Prostate gland (tissue), 2 donors: ENCODE measurements around the gene TUBB3. TPM values are rescaled to one million over a fixed set of nuclear protein-coding genes. Genes with fewer than 3 reads are reported as not detected.
"Not testable (repeated sequence)": the region's sequence is repeated elsewhere in the genome, so short reads cannot be mapped to it uniquely, and the experiment has no call there.

Experiments
- DNase-seq: peaks from one replicate; pipeline ENCODE4 v3.0.0-alpha.2; 2019; ENCODE audit warnings: low spot score
- H3K27ac ChIP-seq, 2 donors: fragments of 200-600 bp; sonication (generic); 2 replicates each; pipeline ENCODE4 v1.5.1; 2017 to 2019
- H3K27me3 ChIP-seq: fragments of 200-600 bp; sonication (generic); replicated peaks from 2 replicates; pipeline ENCODE4 v1.5.1; 2019; ENCODE audit not compliant: insufficient read depth
- H3K36me3 ChIP-seq, 2 donors: fragments of 200-600 bp; sonication (generic); 1 replicate in 1 of 2; 2 replicates in 1 of 2; pipeline versions ENCODE4 v1.5.1 to v1.8.1; 2017 to 2019
- H3K4me1 ChIP-seq: fragments of 200-600 bp; sonication (generic); replicated peaks from 2 replicates; pipeline ENCODE4 v1.5.1; 2019
- H3K4me3 ChIP-seq, 2 donors: fragments of 200-600 bp; sonication (generic); 2 replicates each; pipeline ENCODE4 v1.5.1; 2017 to 2019
- H3K9me3 ChIP-seq: fragments of 200-600 bp; sonication (generic); 2 replicates; pipeline ENCODE4 v1.5.1; 2017
- CTCF ChIP-seq, 4 experiments: fragments of 200-600 bp in 2 of 4; fragments of 450-650 bp in 2 of 4; sonication (generic) in 2 of 4; IDR thresholded peaks; 1 replicate in 3 of 4; 2 replicates in 1 of 4; pipeline ENCODE4 v1.5.1; 2016 to 2019; ENCODE audit warnings: antibody characterized with exemption in 4 of 4, mild to moderate bottlenecking in 2 of 4, moderate library complexity in 2 of 4
- POLR2A ChIP-seq: fragments of 450-650 bp; IDR thresholded peaks from one replicate; pipeline ENCODE4 v1.6.1; 2016; ENCODE audit warnings: antibody characterized with exemption, mild to moderate bottlenecking
- POLR2AphosphoS5 ChIP-seq: sonication (generic); formaldehyde crosslinking; IDR thresholded peaks from one replicate; pipeline ENCODE4 v1.6.1; 2017; ENCODE audit warnings: antibody characterized with exemption
- WGBS: methylation state at CpG from one replicate; pipeline ENCODE4 v1.1.5; 2018; 5-methylcytosine and 5-hydroxymethylcytosine counted together
- intact Hi-C: fragments of 100-400 bp; cut with DNase I; formaldehyde crosslinking; loops from one replicate; pipeline ENCODE4 v1.14.2; 2022
- total RNA-seq, 2 donors: library from RNA; depleted of rRNA; stranded (reverse); fragments of >200 nt; gene quantifications; one replicate each; pipeline ENCODE4 v1.1.0, GENCODE V29; 2016

The TUBB3 gene
- total RNA-seq, 2 donors from 2014 or later = 0.82 to 20.7 TPM

- no peaks in the 10 kb centered on the region for H3K4me1 ChIP-seq
- no peaks in the 10 kb centered on the region for H3K27me3 ChIP-seq
- H3K9me3 ChIP-seq = no peaks in the 10 kb centered on the region
- no peak overlapping the region for H3K27ac ChIP-seq
- no peak overlapping the region for H3K4me3 ChIP-seq
- no peaks in the 10 kb centered on the region for H3K36me3 ChIP-seq
- TF ChIP-seq POLR2A = no peak
- no peak for TF ChIP-seq CTCF (IDR thresholded peaks at IDR 0.05)
- no peak for TF ChIP-seq POLR2AphosphoS5
- intact Hi-C loops = no loop called here
- no peak for DNase-seq
- WGBS = 87% methylated on average over 22 of the region's 25 CpGs
Measured at GRCh38 chr16:89964201-89964600, 41.1 kb downstream of the TUBB3 start.

- 91% methylated on average over 26 of the region's 30 CpGs for WGBS
- Histone ChIP-seq H3K9me3 (no peaks in the 10 kb centered on the region), H3K36me3 (no peaks in the 10 kb centered on the region), H3K27me3 (no peaks in the 10 kb centered on the region), H3K27ac (no peak overlapping the region), H3K4me1 (no peaks in the 10 kb centered on the region), H3K4me3 (no peak overlapping the region)
- intact Hi-C loops = no loop called here
- DNase-seq = no peak
- no peak for TF ChIP-seq POLR2AphosphoS5
- no peak for TF ChIP-seq CTCF (IDR thresholded peaks at IDR 0.05)
- TF ChIP-seq POLR2A = no peak
Measured at GRCh38 chr16:89965447-89966225, 42.5 kb downstream of the TUBB3 start.

GRCh38 chr16:89966756-89967155 is 43.6 kb downstream of the TUBB3 start:
- H3K9me3 ChIP-seq = no peaks in the 10 kb centered on the region
- H3K36me3 ChIP-seq = no peaks in the 10 kb centered on the region
- H3K27me3 ChIP-seq = no peaks in the 10 kb centered on the region
- no peak overlapping the region for H3K4me3 ChIP-seq
- WGBS = 69% methylated on average over 8 of the region's 9 CpGs
- TF ChIP-seq POLR2A (no peak), CTCF (IDR thresholded peaks at IDR 0.05) (no peak), POLR2AphosphoS5 (no peak)
- DNase-seq = no peak
- intact Hi-C loops = no loop called here
- H3K4me1 ChIP-seq = no peaks in the 10 kb centered on the region
- no peak overlapping the region for H3K27ac ChIP-seq

GRCh38 chr16:89967436-89967835 is 44.3 kb downstream of the TUBB3 start:
- H3K9me3 ChIP-seq, DNase-seq, H3K4me1 ChIP-seq, H3K27me3 ChIP-seq, intact Hi-C loops, H3K36me3 ChIP-seq, H3K4me3 ChIP-seq, H3K27ac ChIP-seq: not testable (repeated sequence)
- 90% methylated on average over 5 of the region's 5 CpGs for WGBS

DNA sequence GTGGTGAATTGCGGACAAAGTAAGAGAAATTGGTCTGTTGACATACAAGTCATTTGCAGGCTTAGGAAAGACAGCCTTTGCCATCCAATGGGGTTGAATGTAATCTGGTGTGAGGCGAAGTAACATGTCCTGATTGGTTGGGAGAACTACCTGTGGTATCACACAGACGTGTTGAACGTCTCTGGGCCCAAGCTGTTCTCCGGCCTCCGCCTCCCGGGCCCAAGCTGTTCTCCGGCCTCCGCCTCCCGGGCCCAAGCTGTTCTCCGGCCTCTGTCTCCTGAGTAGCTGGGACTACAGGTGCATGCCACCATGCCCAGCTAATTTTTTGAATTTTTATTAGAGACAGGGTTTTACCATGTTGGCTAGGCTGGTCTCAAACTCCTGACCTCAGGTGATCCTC is 44.9 kb downstream of the TUBB3 start:
- not testable (repeated sequence) for H3K36me3 ChIP-seq

DNA sequence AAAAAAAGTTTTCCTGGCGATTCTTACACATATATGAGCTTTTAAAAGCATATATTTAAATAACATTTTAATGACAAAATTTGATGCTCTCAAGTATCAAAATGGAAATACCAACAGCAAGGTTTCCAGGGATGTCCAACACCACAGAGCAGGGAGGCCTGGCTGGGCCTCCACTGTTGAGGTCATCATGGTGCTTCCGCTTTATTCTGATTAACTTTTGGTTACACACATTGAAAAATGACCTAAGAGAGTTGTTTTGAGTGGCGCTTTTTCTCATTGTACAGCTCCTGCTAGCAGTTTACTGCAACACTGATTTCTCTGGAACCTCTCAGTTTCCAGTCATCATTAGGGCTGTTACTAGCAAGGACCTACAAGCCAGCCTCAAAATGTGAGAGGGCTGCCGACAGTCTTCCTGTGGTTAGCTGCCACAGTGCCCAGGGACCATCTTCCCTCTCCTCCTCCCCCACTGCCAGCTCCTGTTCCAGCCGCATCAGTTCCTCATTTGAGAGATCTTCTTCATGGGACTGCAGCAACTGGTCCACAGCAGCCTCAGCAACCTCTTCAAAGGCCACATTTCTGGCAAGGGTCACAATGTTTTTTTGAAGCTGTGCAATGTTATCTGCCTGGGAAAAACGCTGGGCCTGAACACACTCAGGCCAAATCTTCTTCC is 46.7 kb downstream of the TUBB3 start:
- TF ChIP-seq POLR2AphosphoS5 (no peak), CTCF (IDR thresholded peaks at IDR 0.05) (no peak)
- intact Hi-C loops = no loop called here
- Histone ChIP-seq H3K4me3 (no peak overlapping the region), H3K4me1 (no peaks in the 10 kb centered on the region), H3K36me3 (no peaks in the 10 kb centered on the region), H3K9me3 (no peaks in the 10 kb centered on the region), H3K27me3 (no peaks in the 10 kb centered on the region), H3K27ac (no peak overlapping the region)
- 95% methylated on average over 6 of the region's 6 CpGs for WGBS
- no peak for DNase-seq

More for the DNA sequence above, 44.9 kb downstream of the TUBB3 start:
- H3K9me3 ChIP-seq, H3K27ac ChIP-seq, DNase-seq, H3K4me3 ChIP-seq, H3K27me3 ChIP-seq, intact Hi-C loops, H3K4me1 ChIP-seq: not testable (repeated sequence)
- WGBS = 83% methylated on average over 11 of the region's 11 CpGs
